Measurements from ENCODE around the gene KCNIP4. TPM values are rescaled to one million over a fixed set of nuclear protein-coding genes. Genes with fewer than 3 reads are reported as not detected.

KCNIP4 gene
- polyA plus RNA-seq, 3 donors = 0.09 to 0.25 TPM; not detected in 1

DNA sequence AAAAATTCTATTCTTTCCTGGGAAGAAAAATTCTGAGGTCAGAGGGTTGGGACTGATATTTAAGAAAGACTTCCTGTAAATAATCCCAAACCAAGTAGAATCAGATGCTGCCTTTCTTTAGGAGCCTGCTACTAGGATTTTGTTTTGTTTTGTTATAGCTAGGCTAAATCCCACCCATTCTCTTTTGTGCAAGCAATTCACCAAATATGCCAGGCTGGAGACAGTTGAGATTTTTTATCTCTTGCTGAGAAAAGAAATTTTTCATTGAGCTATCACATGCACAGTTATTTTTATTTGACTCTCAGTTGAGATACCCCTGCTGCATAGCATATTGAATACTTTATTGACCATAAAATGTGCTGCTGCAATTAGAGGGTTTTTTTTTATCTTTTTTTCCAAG lies 196.0 kb downstream of the KCNIP4 start:
- Histone ChIP-seq H2AFZ (ENCODE audit: insufficient read depth, low read depth, low read length, poor library complexity, severe bottlenecking) (no peak overlapping the region), H3K36me3 (replicated peaks in 1 of 2; ENCODE audit: control insufficient read depth in 1 of 2, insufficient read depth in 2 of 2, low read length in 2 of 2) (no peaks in the 10 kb centered on the region), H3K27me3 (ENCODE audit: control insufficient read depth in 2 of 2, insufficient read depth in 2 of 2, low read length in 2 of 2) (no peaks in the 10 kb centered on the region), H3K27ac (ENCODE audit: low read depth in 1 of 2, low read length in 2 of 2) (no peak overlapping the region), H3K9ac (ENCODE audit: insufficient read depth, low read length, poor library complexity, severe bottlenecking) (no peak overlapping the region), H3K4me1 (ENCODE audit: control insufficient read depth in 1 of 2, insufficient read depth in 2 of 2, low read length in 2 of 2) (no peaks in the 10 kb centered on the region), H3K4me3 (replicated peaks in 1 of 3; ENCODE audit: low read depth in 2 of 3, low read length in 3 of 3) (no peak overlapping the region), H3K4me2 (replicated peaks; ENCODE audit: extremely low read depth, low read length, poor library complexity, severe bottlenecking) (no peak overlapping the region), H3K79me2 (ENCODE audit: insufficient read depth, low read length) (no peaks in the 10 kb centered on the region), H3K9me3 (replicated peaks in 1 of 2; ENCODE audit: control insufficient read depth in 1 of 2, insufficient read depth in 1 of 2, low read length in 2 of 2) (no peaks in the 10 kb centered on the region), H4K20me1 (ENCODE audit: insufficient read depth, low read length) (no peaks in the 10 kb centered on the region)
- H3K27ac Mint-ChIP-seq = no peak overlapping the region
- no peaks in the 10 kb centered on the region for H3K36me3 Mint-ChIP-seq
- intact Hi-C loops (cut with micrococcal nuclease) = no loop called here
- H3K27me3 Mint-ChIP-seq (ENCODE audit: low read depth in 3 of 3) = peaks cover 0 to 6% (median 1%) of the 10 kb centered on the region in 3 donors
- DNase-seq = no peak
- H3K4me3 Mint-ChIP-seq = no peak overlapping the region
- no peaks in the 10 kb centered on the region for H3K4me1 Mint-ChIP-seq
- peaks cover 0 to 2% (median 0%) of the 10 kb centered on the region in 7 donors for H3K9me3 Mint-ChIP-seq
- TF ChIP-seq, protein P1, sequence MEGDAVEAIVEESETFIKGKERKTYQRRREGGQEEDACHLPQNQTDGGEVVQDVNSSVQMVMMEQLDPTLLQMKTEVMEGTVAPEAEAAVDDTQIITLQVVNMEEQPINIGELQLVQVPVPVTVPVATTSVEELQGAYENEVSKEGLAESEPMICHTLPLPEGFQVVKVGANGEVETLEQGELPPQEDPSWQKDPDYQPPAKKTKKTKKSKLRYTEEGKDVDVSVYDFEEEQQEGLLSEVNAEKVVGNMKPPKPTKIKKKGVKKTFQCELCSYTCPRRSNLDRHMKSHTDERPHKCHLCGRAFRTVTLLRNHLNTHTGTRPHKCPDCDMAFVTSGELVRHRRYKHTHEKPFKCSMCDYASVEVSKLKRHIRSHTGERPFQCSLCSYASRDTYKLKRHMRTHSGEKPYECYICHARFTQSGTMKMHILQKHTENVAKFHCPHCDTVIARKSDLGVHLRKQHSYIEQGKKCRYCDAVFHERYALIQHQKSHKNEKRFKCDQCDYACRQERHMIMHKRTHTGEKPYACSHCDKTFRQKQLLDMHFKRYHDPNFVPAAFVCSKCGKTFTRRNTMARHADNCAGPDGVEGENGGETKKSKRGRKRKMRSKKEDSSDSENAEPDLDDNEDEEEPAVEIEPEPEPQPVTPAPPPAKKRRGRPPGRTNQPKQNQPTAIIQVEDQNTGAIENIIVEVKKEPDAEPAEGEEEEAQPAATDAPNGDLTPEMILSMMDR (IDR thresholded peaks at IDR 0.05) = no peak

DNA sequence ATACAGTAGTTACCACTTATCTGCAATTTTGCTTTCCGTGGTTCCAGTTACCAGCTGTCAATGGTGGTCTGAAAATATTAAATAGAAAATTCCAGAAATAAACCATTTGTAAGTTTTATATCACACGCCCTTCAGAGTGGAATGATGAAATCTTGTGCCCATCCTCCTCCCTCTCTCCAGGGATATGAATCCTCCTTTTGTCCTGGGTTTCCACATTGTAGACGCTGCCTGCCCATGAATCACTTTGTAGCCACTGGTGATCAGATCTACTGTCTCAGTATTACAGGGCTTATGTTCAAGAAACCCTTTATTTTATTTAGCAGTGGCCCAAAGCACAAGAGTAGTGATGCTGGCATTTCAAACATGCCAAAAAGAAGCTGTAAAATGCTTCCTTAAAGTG lies 198.6 kb downstream of the KCNIP4 start:
- 88% methylated on average over 1 of the region's 3 CpGs for WGBS (ENCODE audit: insufficient coverage)
- no peak overlapping the region for H3K4me3 ChIP-seq (replicated peaks in 1 of 3; ENCODE audit: low read depth in 2 of 3, low read length in 3 of 3)

More for the DNA sequence above, 198.6 kb downstream of the KCNIP4 start:
- no peaks in the 10 kb centered on the region for H3K4me1 ChIP-seq (ENCODE audit: control insufficient read depth in 1 of 2, insufficient read depth in 2 of 2, low read length in 2 of 2)
- Mint-ChIP-seq H3K4me3 (no peak overlapping the region), H3K9me3 (no peaks in the 10 kb centered on the region), H3K27me3 (ENCODE audit: low read depth in 3 of 3) (peaks cover 0 to 2% (median 1%) of the 10 kb centered on the region in 3 donors), H3K4me1 (no peaks in the 10 kb centered on the region), H3K27ac (no peak overlapping the region), H3K36me3 (no peaks in the 10 kb centered on the region)
- H3K27me3 ChIP-seq (ENCODE audit: control insufficient read depth in 2 of 2, insufficient read depth in 2 of 2, low read length in 2 of 2) = no peaks in the 10 kb centered on the region
- no peaks in the 10 kb centered on the region for H3K9me3 ChIP-seq (replicated peaks in 1 of 2; ENCODE audit: control insufficient read depth in 1 of 2, insufficient read depth in 1 of 2, low read length in 2 of 2)
- intact Hi-C loops (cut with micrococcal nuclease) = no loop called here
- TF ChIP-seq, protein P1 (IDR thresholded peaks at IDR 0.05) = no peak
- H3K9ac ChIP-seq (ENCODE audit: insufficient read depth, low read length, poor library complexity, severe bottlenecking) = no peak overlapping the region
- no peak overlapping the region for H3K4me2 ChIP-seq (replicated peaks; ENCODE audit: extremely low read depth, low read length, poor library complexity, severe bottlenecking)
- no peaks in the 10 kb centered on the region for H3K79me2 ChIP-seq (ENCODE audit: insufficient read depth, low read length)
- no peaks in the 10 kb centered on the region for H4K20me1 ChIP-seq (ENCODE audit: insufficient read depth, low read length)
- no peak for DNase-seq
- H3K27ac ChIP-seq (ENCODE audit: low read depth in 1 of 2, low read length in 2 of 2) = no peak overlapping the region
- H3K36me3 ChIP-seq (replicated peaks in 1 of 2; ENCODE audit: control insufficient read depth in 1 of 2, insufficient read depth in 2 of 2, low read length in 2 of 2) = no peaks in the 10 kb centered on the region
- H2AFZ ChIP-seq (ENCODE audit: insufficient read depth, low read depth, low read length, poor library complexity, severe bottlenecking) = no peak overlapping the region

All from CD14-positive monocyte (primary cell).